KMS-11 (cell line): ENCODE measurements around the gene TEX264.

Experiments
- H2AFZ ChIP-seq: fragments of 200-600 bp; sonication (generic); 2 replicates; pipeline ENCODE4 v1.6.1; 2016; ENCODE audit warnings: antibody characterized with exemption, mixed run types, low read depth
- H3K27ac ChIP-seq: fragments of 200-600 bp; sonication (generic); 2 replicates; pipeline ENCODE4 v1.6.1; 2016; ENCODE audit warnings: mild to moderate bottlenecking, mixed run types
- H3K27me3 ChIP-seq: fragments of 200-600 bp; sonication (generic); 2 replicates; pipeline ENCODE4 v1.6.1; 2017; ENCODE audit warnings: mild to moderate bottlenecking, low read depth, mixed run types, moderate library complexity; ENCODE audit not compliant: insufficient read depth
- H3K36me3 ChIP-seq: fragments of 200-600 bp; sonication (generic); 2 replicates; pipeline ENCODE4 v1.6.1; 2017; ENCODE audit warnings: mild to moderate bottlenecking, mixed run types; ENCODE audit not compliant: insufficient read depth
- H3K4me1 ChIP-seq: fragments of 200-600 bp; sonication (generic); 2 replicates; pipeline ENCODE4 v1.6.1; 2016; ENCODE audit warnings: mild to moderate bottlenecking, low read depth, mixed run types; ENCODE audit not compliant: poor library complexity, severe bottlenecking
- H3K4me2 ChIP-seq: fragments of 200-600 bp; sonication (generic); 2 replicates; pipeline ENCODE4 v1.7.0; 2016; ENCODE audit warnings: mild to moderate bottlenecking, mixed run types
- H3K4me3 ChIP-seq: fragments of 200-600 bp; sonication (generic); IDR thresholded peaks from 2 replicates; pipeline ENCODE4 v1.6.1; 2017; ENCODE audit warnings: low read depth, low read length, mixed read lengths; ENCODE audit not compliant: insufficient read depth
- H3K79me2 ChIP-seq: fragments of 200-600 bp; sonication (generic); 2 replicates; pipeline ENCODE4 v1.6.1; 2016; ENCODE audit warnings: low read depth, mixed run types; ENCODE audit not compliant: insufficient read depth
- H3K9ac ChIP-seq: fragments of 200-600 bp; sonication (generic); 2 replicates; pipeline ENCODE4 v1.6.1; 2016; ENCODE audit warnings: mild to moderate bottlenecking, mixed run types
- H4K20me1 ChIP-seq: fragments of 200-600 bp; sonication (generic); 2 replicates; pipeline ENCODE4 v1.6.1; 2016; ENCODE audit warnings: mild to moderate bottlenecking, mixed run types; ENCODE audit not compliant: insufficient read depth
- CTCF ChIP-seq: fragments of 200-600 bp; sonication (generic); conservative IDR thresholded peaks from 2 replicates; pipeline ENCODE4 v1.6.1; 2017; ENCODE audit warnings: low read depth, mild to moderate bottlenecking, antibody characterized with exemption, low read length, moderate library complexity, mixed read lengths

The TEX264 gene

DNA sequence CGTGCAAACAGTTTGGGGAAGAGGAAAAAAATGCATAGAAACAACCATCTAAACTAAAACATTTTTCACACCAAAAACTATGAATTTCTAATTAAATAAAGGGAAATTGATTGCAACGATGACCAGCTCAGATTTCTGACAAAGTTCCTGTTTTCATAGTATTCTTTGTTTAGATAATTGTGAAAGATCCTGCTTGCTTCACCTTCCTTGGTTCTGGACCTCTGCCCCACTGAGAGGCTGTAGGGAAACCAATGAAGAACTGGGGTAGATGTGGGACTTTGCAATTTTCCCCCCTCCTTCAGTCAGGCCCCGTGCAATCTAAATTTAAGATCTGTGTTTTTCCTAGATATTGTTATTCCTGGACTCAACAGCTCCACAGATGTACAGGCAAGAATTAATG is 13.8 kb upstream of the TEX264 start:
- Histone ChIP-seq H4K20me1 (no peaks in the 10 kb centered on the region), H3K4me2 (no peak overlapping the region), H3K4me3 (no peak overlapping the region), H3K36me3 (no peaks in the 10 kb centered on the region), H3K79me2 (no peaks in the 10 kb centered on the region), H3K27ac (no peak overlapping the region), H3K4me1 (no peaks in the 10 kb centered on the region), H2AFZ (no peak overlapping the region), H3K9ac (no peak overlapping the region), H3K27me3 (no peaks in the 10 kb centered on the region)
- TF ChIP-seq CTCF = no peak

DNA sequence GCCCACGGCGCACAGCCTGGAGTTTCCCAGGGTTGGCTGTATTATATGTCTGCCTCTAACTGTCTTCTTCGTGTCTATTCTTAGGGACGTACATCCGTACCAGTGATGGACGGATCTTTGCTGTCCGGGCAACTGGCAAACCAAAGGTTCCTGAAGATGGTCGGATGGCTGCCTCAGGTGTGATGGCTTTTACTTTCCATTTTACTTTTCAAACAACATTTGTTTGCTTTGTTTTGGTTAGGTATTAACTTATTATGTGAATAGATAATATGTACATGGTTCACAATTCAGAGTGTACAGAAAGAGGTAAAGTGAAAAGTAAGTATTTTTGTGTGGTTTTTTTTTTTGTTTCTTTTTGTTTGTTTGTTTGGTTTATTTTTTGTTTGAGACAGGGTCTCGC is 11.1 kb upstream of the TEX264 start:
- H3K9ac ChIP-seq = no peak overlapping the region
- H3K27ac ChIP-seq = no peak overlapping the region
- H3K27me3 ChIP-seq = no peaks in the 10 kb centered on the region
- no peak overlapping the region for H3K4me2 ChIP-seq
- H3K4me1 ChIP-seq = no peaks in the 10 kb centered on the region
- H3K4me3 ChIP-seq = no peak overlapping the region
- H4K20me1 ChIP-seq = no peaks in the 10 kb centered on the region
- no peak for TF ChIP-seq CTCF
- H3K79me2 ChIP-seq = no peaks in the 10 kb centered on the region
- H3K36me3 ChIP-seq = no peaks in the 10 kb centered on the region
- no peak overlapping the region for H2AFZ ChIP-seq

DNA sequence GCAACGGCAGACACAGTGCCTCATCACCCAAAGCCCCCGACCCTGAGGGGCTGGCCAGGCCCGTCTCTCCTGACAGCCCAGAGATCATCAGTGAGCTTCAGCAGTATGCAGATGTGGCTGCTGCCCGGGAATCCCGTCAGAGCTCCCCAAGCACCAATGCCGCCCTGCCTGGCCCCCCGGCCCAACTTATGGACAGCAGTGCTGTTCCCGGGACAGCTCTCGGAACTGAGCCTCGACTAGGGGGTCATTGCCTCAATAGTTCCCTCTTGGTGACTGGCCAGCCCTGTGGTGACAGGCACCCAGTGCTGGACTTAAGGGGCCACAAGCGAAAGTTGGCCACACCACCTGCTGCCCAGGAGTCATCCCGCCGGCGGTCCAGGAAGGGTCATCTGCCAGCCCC is 8.6 kb upstream of the TEX264 start:
- Histone ChIP-seq H3K9ac (no peak overlapping the region), H3K4me3 (no peak overlapping the region), H3K36me3 (no peaks in the 10 kb centered on the region), H2AFZ (no peak overlapping the region), H3K27ac (no peak overlapping the region), H3K4me1 (no peaks in the 10 kb centered on the region), H4K20me1 (no peaks in the 10 kb centered on the region), H3K79me2 (no peaks in the 10 kb centered on the region), H3K4me2 (no peak overlapping the region), H3K27me3 (no peaks in the 10 kb centered on the region)
- no peak for TF ChIP-seq CTCF

DNA sequence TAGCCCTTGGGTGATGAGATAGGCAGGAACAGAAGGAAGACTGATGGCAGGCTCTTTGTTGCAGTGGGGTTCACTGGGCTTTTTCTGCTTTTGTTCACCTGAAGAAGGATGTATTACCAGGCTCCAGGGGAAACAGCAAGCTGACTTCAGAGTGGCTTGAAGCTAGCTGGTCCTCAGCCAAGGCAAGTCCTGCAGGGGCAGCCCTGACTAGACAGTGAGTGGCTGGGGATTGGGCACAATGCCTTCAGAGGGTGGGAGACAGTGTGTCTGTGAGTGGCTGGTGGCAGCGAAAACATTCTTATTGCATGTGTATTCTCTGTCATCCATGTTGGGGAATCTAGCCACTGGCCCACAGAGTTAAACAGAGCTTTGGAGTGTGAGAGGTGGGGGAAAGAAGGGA is 2.3 kb upstream of the TEX264 start:
- H3K4me2 ChIP-seq = no peak overlapping the region
- no peaks in the 10 kb centered on the region for H3K36me3 ChIP-seq
- no peak overlapping the region for H3K9ac ChIP-seq
- H3K27me3 ChIP-seq = no peaks in the 10 kb centered on the region
- TF ChIP-seq CTCF = no peak
- no peaks in the 10 kb centered on the region for H4K20me1 ChIP-seq
- no peak overlapping the region for H3K4me3 ChIP-seq
- H3K79me2 ChIP-seq = no peaks in the 10 kb centered on the region
- H2AFZ ChIP-seq = no peak overlapping the region; the same call in 1 of the 2 replicates
- H3K27ac ChIP-seq = no peak overlapping the region; the same call in 1 of the 2 replicates
- H3K4me1 ChIP-seq = peaks cover 32% of the 10 kb centered on the region
